SW 1271 (cell line): ENCODE measurements around the gene PTPRK.

Source experiments
- DNase-seq, 2 experiments: peaks; one replicate each; lab custom pipeline; 2025; lab: John Stamatoyannopoulos, UW

The PTPRK gene

DNA sequence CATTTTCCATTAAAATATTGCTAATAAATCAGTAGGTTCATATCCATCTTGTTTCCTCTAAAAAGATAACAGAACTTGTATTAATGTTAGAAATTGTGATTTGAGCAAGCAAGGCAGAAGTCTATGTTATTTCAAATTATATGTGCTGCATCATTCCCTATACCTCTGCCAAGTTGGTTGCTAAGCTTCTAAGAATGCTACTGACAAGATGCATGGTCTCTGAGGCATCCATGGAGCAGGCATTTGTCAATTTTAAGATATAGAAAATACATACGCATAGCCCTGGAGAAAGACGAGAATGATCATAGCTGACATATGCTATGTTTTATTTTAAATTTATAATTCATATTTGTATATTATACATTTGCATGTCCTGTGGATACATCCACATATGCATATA lies 451.2 kb downstream of the PTPRK start:
- DNase-seq: no peak

DNA sequence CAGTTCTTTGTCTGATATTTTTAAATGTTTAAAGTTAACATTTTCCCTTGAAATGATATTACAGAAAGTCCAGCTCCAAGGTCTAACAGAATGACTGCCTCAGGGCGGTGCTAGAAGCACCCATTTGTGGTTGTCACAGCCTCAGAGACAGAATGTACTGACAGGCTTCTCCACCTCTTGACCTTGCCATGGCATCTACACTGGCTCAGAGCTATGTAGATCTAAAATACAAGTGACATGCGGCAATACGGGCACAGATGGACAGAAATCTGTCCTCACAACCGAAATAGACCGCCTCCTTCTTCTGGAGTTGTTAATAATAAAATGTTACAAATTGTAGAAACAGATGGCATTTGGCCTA lies 452.3 kb downstream of the PTPRK start:
- no peak for DNase-seq

DNA sequence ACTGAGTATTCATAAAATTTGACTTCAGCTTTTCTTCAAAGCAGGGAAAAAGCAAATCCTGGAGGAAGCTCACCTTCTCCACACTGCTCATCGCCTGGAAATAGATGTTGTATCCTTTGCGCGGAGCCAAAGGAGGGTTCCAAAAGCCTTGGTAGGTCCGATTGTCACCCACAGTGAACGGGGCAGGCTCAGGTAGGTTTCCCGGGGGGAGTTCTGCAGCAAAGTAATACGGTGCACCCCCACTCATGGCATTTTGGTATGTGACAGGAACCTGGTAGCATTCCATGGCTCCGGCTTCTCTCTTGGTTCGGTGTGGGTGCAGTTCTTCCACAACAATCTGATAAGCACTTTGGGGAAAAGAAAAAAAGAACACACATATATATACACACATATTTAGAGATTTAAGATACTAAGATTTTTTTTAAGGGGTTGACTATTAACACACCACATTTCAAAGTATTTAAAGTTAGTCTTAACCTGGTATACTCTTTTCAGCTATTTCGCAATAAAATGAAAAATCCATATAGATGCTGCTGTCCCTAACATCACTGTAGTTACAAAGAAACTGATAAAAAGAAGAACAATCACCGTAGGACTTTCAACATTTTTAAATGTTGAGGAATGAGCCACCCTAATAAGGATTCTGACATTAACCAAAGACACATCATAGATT lies 452.8 kb downstream of the PTPRK start:
- DNase-seq: no peak

DNA sequence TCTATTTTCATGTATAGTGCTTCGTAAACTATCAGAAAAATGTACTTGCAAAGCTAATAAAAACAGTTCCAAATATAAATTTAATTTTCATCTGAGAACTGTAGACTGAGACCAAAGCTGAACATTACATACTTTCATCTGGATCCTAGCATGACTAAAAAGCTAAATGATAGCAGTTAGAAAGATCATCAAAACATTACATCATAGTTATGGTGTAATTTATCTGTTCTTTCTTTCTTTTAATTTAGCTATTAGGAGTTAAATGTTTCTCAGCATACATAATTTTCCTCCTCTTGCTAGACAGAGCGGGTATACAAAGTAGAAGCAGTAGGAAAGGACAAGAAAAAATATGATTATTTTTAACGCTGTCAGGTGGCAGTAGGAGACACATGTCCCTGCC lies 455.3 kb downstream of the PTPRK start:
- no peak for DNase-seq

GRCh38 chr6:128064540-128064895 lies 455.9 kb downstream of the PTPRK start:
- no peak for DNase-seq

GRCh38 chr6:128063850-128064539 lies 456.4 kb downstream of the PTPRK start:
- no peak for DNase-seq

DNA sequence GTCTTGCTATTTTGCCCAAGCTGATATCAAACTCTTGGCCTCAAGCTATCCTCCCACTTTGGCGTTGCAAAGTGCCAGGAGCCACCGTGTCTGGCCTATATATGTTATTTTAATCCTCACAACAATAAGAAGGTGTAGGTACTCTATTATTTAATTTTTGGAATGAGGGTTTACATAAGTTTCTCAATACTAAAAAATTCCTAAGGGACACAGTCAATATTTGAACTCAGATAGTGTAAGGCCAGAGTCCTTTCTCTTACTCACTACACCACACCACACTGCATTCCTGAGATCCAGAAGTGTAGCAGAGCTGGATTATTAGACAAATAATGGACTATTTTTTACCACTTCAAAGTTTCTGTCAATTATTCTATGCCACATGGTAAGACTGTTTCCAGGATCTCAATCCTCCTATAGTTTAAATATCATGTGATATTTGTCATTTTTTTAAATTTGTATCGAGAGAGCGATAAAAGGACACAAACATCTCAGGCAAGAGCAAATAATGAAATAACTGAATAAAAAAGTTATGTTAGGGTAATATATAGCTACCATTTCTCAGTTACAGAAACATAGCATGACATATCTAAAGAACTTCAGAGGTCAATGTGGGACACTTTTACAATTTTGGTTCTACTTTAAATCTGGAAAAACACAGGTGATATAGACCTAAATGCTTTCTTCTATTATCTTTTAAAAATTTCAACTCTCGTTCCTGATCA lies 457.4 kb downstream of the PTPRK start:
- DNase-seq: no peak

DNA sequence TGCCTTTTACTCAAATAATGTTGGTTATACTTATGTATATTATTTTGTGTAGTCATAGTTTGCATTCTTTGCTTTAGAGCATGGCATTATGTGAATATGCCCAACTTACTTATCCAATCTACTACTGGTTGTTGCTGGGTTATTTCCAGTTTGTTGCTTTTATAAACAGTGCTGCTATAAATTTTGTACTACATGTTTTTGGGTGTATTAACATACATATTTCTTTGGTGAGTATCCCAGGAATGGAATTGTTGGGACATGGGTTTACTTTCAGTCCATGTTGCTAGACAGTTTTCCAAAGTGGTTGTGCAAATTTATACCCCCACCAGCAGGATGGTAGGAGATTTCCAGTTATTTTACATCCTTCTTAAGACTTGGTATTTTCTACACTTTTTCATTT lies 462.5 kb downstream of the PTPRK start:
- DNase-seq: no peak

DNA sequence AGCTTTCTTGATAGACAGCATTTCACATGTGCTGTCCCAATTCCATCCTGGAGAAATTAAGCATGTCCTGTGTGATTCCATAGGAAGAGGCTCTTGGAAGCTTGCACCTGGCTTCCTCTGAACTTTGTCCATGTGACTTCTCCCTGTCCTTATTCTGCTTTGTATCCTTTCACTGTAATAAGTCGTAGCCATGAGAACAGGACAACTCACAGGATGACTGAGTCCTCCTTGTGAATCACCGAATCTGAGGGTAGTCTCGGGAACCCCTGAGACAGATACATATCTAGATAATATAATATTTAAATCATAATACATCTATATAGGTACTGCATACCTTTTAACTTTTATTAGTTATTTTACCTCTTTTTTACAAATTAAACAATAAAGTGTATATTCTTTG lies 462.9 kb downstream of the PTPRK start:
- no peak for DNase-seq

DNA sequence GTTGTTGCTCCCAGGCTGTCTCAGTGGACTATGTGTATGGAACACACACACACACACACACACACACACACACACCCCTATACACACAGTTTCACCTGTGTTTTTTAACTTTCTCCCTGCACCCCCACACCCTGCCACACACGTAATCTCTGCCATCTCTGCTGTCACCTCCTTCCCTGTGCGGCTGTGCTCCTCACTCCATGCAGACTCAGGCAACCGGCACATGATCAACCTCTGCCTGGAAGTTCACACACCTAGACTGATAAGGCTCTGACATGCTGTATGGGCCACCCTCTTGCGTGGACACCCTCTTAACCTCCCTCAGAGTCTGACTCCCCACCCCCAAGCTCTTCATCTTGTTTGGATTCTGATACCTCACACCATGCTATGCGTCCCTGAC lies 467.3 kb downstream of the PTPRK start:
- no peak for DNase-seq

DNA sequence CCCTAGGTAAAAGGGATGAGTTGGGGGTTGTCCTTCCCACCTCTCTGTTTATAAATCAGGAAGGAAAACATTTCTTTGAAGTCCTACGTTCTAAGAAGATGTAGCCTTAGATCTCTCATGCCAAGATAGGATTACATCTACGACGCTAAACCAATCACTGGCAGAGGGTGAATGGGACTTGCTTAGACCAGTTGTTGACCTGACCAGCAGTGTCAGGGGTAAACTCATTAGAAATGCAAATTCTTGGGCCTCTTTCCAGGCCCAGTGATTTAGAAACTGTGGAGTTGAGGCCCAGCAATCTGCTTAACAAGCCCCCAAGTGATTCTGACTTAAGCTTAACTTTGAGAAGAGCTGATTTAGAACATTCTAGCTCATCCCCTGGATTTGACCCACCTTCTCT lies 472.4 kb downstream of the PTPRK start:
- DNase-seq: no peak

DNA sequence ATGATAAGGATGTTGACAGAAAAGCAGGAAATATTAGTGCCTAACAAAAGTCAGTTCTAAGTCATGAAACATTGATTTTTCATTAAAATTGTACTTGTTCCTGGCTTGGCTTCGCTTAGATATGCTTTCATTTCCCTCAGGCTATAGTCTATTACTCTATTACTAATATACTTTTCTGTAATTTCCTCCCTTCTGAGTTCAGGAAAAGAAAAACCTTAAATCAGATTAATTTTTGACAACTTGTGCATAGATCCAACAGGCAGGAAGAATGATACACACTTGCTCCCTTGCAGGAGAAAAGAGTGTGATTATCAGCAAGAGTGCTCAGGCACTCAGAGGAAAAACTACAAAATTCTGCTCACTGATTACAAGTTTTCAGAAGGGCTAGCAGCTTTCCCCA lies 474.4 kb downstream of the PTPRK start:
- DNase-seq: no peak

- DNase-seq: no peak
Measured at GRCh38 chr6:128039543-128039942, 480.9 kb downstream of the PTPRK start.

GRCh38 chr6:128036808-128037570 lies 483.4 kb downstream of the PTPRK start:
- DNase-seq: no peak

GRCh38 chr6:128033156-128033555 lies 487.2 kb downstream of the PTPRK start:
- DNase-seq: no peak

GRCh38 chr6:128032042-128032441 lies 488.4 kb downstream of the PTPRK start:
- DNase-seq: no peak

DNA sequence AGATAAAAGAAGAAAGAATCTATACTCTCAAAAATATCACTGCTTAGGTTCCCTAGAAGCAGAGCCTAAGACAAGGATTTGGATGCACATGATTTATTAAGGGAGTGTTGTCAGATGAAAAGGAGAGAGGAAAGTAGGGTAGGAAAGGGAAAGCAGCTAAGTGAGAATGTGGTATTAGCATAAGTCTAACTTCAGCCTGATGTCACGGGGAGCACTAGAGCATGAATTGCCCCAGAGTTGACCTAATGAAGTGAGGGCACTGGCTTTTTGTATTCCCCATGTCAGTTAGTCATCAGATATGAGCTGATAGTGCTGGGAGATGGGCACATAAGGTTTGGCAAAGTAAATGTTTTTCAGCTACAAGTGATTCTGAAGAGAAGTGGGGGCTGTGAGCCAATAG lies 490.6 kb downstream of the PTPRK start:
- DNase-seq: no peak

DNA sequence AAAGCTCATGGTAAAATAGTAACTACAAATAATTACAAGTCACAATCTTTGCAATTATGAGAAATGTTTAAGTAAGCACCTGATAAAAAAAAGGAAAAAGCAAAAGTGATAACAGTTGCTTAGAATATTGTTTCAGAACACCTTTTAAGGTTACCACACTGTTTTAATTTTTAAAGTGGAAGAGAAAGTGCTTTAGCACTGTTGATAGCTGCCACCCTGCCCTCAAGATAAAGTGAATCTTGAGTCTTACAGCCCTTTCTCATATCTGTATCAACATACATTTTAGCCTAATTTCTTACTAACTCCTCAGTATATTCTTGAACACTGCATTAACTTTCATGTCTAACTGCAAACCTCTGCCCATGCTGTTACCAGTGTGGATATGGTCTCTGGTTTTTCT lies 492.2 kb downstream of the PTPRK start:
- no peak for DNase-seq

DNA sequence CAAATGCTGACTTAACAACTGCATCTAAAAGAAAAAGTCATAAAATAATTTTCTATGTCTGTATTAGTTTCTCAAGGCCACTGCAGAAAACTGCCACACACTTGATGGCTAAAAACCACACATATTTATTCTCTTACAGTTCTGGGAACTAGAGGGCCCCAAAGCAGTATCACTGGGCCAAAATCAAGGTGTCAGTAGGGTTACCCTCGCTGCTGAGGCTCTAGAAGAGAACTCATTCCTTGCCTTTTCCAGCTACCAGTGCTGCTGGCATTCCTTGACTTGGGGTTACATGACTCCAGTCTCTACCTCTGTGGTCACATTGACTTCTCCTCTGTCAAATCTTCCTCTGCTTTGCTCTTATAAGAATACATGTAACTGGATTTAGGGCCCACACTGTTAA lies 494.9 kb downstream of the PTPRK start:
- no peak for DNase-seq

DNA sequence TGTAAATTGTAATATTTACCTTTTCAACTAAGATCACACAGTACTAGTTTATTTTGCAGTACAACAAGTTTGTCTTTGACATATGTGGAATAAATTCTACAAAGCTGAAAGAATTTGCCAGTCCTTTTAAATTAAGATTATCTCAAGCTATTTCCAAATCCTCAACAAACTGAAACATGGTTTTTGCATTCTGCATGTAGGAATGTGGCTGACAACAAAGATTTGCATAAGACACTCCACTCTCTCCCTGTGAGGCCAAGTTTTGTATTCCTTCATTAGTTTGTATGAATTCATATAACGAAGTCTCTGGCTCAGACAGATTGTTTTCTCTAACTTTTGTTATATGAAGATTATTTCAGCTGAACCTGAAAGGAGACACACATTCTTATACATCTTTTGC lies 495.4 kb downstream of the PTPRK start:
- DNase-seq: no peak

DNA sequence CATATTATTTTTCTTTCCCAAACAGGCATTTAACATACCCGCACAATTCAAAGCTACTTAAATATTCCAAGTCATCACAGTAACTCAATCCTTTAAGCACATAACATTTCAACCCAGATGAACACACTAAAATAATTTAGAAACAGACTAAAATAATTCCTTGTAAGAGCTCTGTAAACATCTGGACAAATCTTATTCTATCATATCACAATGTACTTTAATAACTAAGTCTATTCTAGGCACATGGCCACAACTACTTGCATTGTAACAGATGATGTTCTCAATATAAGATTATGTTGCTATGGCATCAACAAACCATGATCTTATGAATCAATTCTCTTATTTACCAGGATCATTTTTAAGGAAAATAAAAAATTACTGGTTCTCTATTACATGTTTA lies 496.4 kb downstream of the PTPRK start:
- no peak for DNase-seq

DNA sequence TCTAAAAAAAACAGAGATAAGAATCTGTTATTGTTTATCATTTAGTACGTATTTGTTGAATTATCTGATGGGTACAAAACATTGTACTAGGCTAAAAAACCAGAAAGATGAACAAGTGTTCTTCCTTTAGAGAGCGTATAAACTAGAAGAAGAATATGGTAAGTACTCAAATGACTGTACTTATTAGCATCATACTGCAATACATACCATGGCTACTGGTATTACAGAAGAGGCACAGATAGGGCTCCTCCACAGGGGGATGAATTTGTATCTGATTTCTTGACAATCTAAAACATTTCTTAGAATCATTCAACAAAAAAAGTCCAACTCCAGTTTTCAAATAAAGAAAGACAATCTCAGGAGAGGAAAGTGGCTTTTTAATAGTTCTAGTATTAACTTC lies 501.6 kb downstream of the PTPRK start:
- no peak for DNase-seq

- no peak for DNase-seq
Measured at GRCh38 chr6:128017288-128017687, 503.1 kb downstream of the PTPRK start.
